Fibroblast of lung (primary cell): ENCODE data around the gene TEX2. TPM values are rescaled to one million over a fixed set of nuclear protein-coding genes. Genes with fewer than 3 reads are reported as not detected.

ENCODE experiments used
- DNase-seq, 2 donors: peaks; one replicate each; pipeline versions ENCODE4 v3.0.0 to v3.0.0-alpha.2; 2010; ENCODE audit warnings: low read depth in 2 of 2
- H2AFZ ChIP-seq: 2 replicates; pipeline ENCODE4 v1.5.1; 2012; ENCODE audit warnings: low read length, control low read depth, inconsistent platforms
- H3K27ac ChIP-seq: 2 replicates; pipeline ENCODE4 v1.5.1; 2011; ENCODE audit warnings: low read length, control low read depth; ENCODE audit not compliant: insufficient read depth
- H3K27me3 ChIP-seq: 2 replicates; pipeline ENCODE4 v1.5.1; 2011; ENCODE audit warnings: mild to moderate bottlenecking, low read length; ENCODE audit not compliant: control insufficient read depth, insufficient read depth
- H3K36me3 ChIP-seq: 2 replicates; pipeline ENCODE4 v1.5.1; 2011; ENCODE audit warnings: low read length; ENCODE audit not compliant: control insufficient read depth, insufficient read depth
- H3K4me1 ChIP-seq: 2 replicates; pipeline ENCODE4 v1.5.1; 2011; ENCODE audit warnings: low read length; ENCODE audit not compliant: control insufficient read depth, insufficient read depth; ENCODE audit errors: extremely low read depth
- H3K4me2 ChIP-seq: 2 replicates; pipeline ENCODE4 v1.5.1; 2011; ENCODE audit warnings: low read length, control low read depth; ENCODE audit not compliant: insufficient read depth; ENCODE audit errors: extremely low read depth
- H3K4me3 ChIP-seq, 4 experiments: fragments of 200-600 bp in 1 of 4; sonication (generic) in 1 of 4; replicated peaks in 1 of 4; 2 replicates each; pipeline ENCODE4 v1.5.1; 2011 to 2016; ENCODE audit warnings: low read length in 4 of 4, low read depth in 3 of 4, mild to moderate bottlenecking in 3 of 4, control low read depth in 2 of 4, inconsistent platforms in 1 of 4, mixed read lengths in 1 of 4; ENCODE audit not compliant: insufficient read depth in 1 of 4; ENCODE audit errors: control extremely low read depth in 1 of 4
- H3K79me2 ChIP-seq: 2 replicates; pipeline ENCODE4 v1.5.1; 2012; ENCODE audit warnings: mild to moderate bottlenecking, low read length, inconsistent platforms; ENCODE audit not compliant: control insufficient read depth, insufficient read depth
- H3K9ac ChIP-seq: 2 replicates; pipeline ENCODE4 v1.5.1; 2011; ENCODE audit warnings: mild to moderate bottlenecking, low read length, control low read depth; ENCODE audit not compliant: insufficient read depth
- H3K9me3 ChIP-seq: 2 replicates; pipeline ENCODE4 v1.5.1; 2012; ENCODE audit warnings: low read depth, low read length; ENCODE audit not compliant: control insufficient read depth, insufficient read depth
- H4K20me1 ChIP-seq: 2 replicates; pipeline ENCODE4 v1.5.1; 2011; ENCODE audit warnings: low read length; ENCODE audit not compliant: control insufficient read depth, insufficient read depth; ENCODE audit errors: extremely low read depth
- CTCF ChIP-seq, 2 donors: IDR thresholded peaks in 1 of 2; conservative IDR thresholded peaks in 1 of 2; 1 replicate in 1 of 2; 2 replicates in 1 of 2; pipeline ENCODE4 v1.5.1; 2011 to 2012; ENCODE audit warnings: low read length in 2 of 2, control low read depth in 1 of 2, inconsistent platforms in 1 of 2, low read depth in 1 of 2, mild to moderate bottlenecking in 1 of 2
- EZH2 ChIP-seq: IDR thresholded peaks from 2 replicates; pipeline ENCODE4 v1.5.1; 2012; ENCODE audit warnings: low read length, control low read depth, mild to moderate bottlenecking; ENCODE audit errors: missing control alignments
- polyA plus RNA-seq, 2 donors: library from polyadenylated mRNA; depleted of rRNA in 1 of 2; stranded (reverse) in 1 of 2; unstranded in 1 of 2; fragments of >200 nt; gene quantifications; 2 replicates each; pipeline ENCODE4 v1.2.1, GENCODE V29; 2011 to 2012; ENCODE audit warnings: missing spikeins in 1 of 2
- total RNA-seq: library from RNA; depleted of rRNA; stranded (reverse); fragments of >200 nt; gene quantifications from 2 replicates; pipeline ENCODE4 v1.2.1, GENCODE V29; 2014

The TEX2 gene
- total and polyA plus RNA-seq, 2 donors (not counting 1 experiment from before 2014, with no cell fraction given), result 18.6 to 33.4 TPM

DNA sequence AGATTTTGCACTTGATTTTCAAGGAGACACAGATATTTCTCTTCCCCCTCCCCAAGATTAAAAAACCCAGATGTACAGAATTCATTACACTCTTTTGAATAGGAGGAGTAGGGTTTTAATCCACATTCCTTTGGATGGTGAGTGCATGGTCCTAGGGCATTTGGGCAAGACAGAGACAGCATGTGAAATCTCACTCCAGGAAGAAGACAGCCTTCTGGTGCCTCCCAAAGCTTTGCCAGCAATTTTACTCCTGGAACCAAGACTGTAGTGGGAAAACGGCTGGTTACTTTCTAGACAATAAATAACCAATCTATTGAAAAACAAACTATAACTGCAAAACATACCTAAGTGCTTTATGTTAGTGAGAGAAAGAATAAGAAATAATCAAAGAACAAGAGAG is 15.2 kb downstream of the TEX2 start:
- Histone ChIP-seq H3K4me2 (no peak overlapping the region), H3K4me3 (no peak overlapping the region), H4K20me1 (no peaks in the 10 kb centered on the region), H2AFZ (no peak overlapping the region), H3K27me3 (no peaks in the 10 kb centered on the region), H3K9me3 (no peaks in the 10 kb centered on the region), H3K9ac (no peak overlapping the region), H3K4me1 (no peaks in the 10 kb centered on the region), H3K27ac (no peak overlapping the region), H3K36me3 (no peaks in the 10 kb centered on the region), H3K79me2 (no peaks in the 10 kb centered on the region)
- no peak for TF ChIP-seq EZH2
- no peak for TF ChIP-seq CTCF (conservative IDR thresholded peaks at IDR 0.05 in 1 of 2, IDR thresholded peaks at IDR 0.05 in 1 of 2; ENCODE audit: low read depth in 1 of 2, low read length in 2 of 2)
- no peak for DNase-seq

GRCh38 chr17:64245218-64246145 is 17.6 kb downstream of the TEX2 start:
- Histone ChIP-seq H3K27me3 (no peaks in the 10 kb centered on the region), H3K9ac (no peak overlapping the region), H3K4me1 (peaks cover 5% of the 10 kb centered on the region), H3K4me2 (no peak overlapping the region), H4K20me1 (no peaks in the 10 kb centered on the region), H3K27ac (no peak overlapping the region), H3K4me3 (no peak overlapping the region), H2AFZ (no peak overlapping the region), H3K79me2 (no peaks in the 10 kb centered on the region), H3K36me3 (no peaks in the 10 kb centered on the region), H3K9me3 (no peaks in the 10 kb centered on the region)
- TF ChIP-seq CTCF (conservative IDR thresholded peaks at IDR 0.05 in 1 of 2, IDR thresholded peaks at IDR 0.05 in 1 of 2; ENCODE audit: low read depth in 1 of 2, low read length in 2 of 2) (no peak), EZH2 (no peak)
- DNase-seq, result peak in 1 of 2 donors; percentile 61

GRCh38 chr17:64244165-64244564 is 18.9 kb downstream of the TEX2 start:
- Histone ChIP-seq H3K9ac (no peak overlapping the region), H3K4me3 (no peak overlapping the region), H3K79me2 (no peaks in the 10 kb centered on the region), H3K27me3 (no peaks in the 10 kb centered on the region), H4K20me1 (no peaks in the 10 kb centered on the region), H3K9me3 (no peaks in the 10 kb centered on the region), H3K27ac (no peak overlapping the region), H2AFZ (no peak overlapping the region), H3K36me3 (no peaks in the 10 kb centered on the region), H3K4me1 (peaks cover 9% of the 10 kb centered on the region), H3K4me2 (no peak overlapping the region)
- TF ChIP-seq CTCF (conservative IDR thresholded peaks at IDR 0.05 in 1 of 2, IDR thresholded peaks at IDR 0.05 in 1 of 2; ENCODE audit: low read depth in 1 of 2, low read length in 2 of 2), result no peak
- no peak for TF ChIP-seq EZH2
- DNase-seq, result peak in 1 of 2 donors; percentile 69
